Cortex of kidney (tissue), 1 donor: ENCODE data around the gene CAD.

Source experiments
- DNase-seq: peaks from one replicate; lab custom pipeline; 2025; lab: John Stamatoyannopoulos, UW

The CAD gene

GRCh38 chr2:27281855-27282559 lies 64.8 kb downstream of the CAD start, which contains the start of gene TRIM54:
Gene TRIM54, plus strand, starts transcription at chr2:27282429. Its CDS starts 303 bp downstream, at chr2:27282732.
- no peak for DNase-seq

- DNase-seq, result no peak
Observed at GRCh38 chr2:27282892-27283291, 65.7 kb downstream of the CAD start.

GRCh38 chr2:27284996-27285395 lies 67.8 kb downstream of the CAD start:
- DNase-seq, result no peak

GRCh38 chr2:27285481-27285880 lies 68.3 kb downstream of the CAD start:
- no peak for DNase-seq

GRCh38 chr2:27288610-27289009 lies 71.4 kb downstream of the CAD start:
- no peak for DNase-seq

- no peak for DNase-seq
Observed at GRCh38 chr2:27290549-27290948, 73.4 kb downstream of the CAD start.

GRCh38 chr2:27291865-27292264 lies 74.7 kb downstream of the CAD start:
- DNase-seq, result no peak
